Aortic smooth muscle cell (primary cell): Measurements from ENCODE around the gene RNLS. TPM values are rescaled to one million over a fixed set of nuclear protein-coding genes. Genes with fewer than 3 reads are reported as not detected.

Experiments used
- total RNA-seq: library from RNA; depleted of rRNA; stranded (reverse); fragments of >200 nt; gene quantifications from 2 replicates; pipeline ENCODE4 v1.2.3, GENCODE V29; 2014

The RNLS gene
- total RNA-seq: 10.4 and 11.6 TPM in 2 replicates

GRCh38 chr10:88582806-88583583 lies at the start of gene RNLS:
Gene RNLS (minus strand): TSS chr10:88583318.

DNA sequence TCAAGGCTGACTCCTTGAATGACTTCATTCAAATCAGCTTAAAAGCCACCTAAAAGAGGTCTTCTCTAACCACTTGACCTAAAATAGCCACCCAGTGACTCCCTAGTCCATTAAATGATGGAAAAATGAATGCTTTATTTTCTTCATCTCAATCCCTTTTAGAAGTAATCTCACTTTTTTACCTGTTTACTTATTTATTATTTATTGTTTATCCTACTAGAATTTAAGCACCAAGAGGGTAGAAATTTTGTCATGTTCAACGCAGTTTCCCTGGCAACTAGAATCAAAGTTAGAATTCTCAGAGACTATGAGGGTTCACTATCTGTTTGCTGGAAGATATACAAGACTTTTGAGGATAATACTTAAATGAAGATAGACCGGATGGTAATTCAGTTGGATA lies 3.3 kb upstream of the RNLS start, which contains the start of gene LIPJ:
TSS of gene LIPJ (plus strand) at position 301 of the 400 bp plus-strand sequence. CDS start 3,926 bp downstream, outside the sequence.

Other genes with a start within 250 kb of the RNLS start
- gene LIPJ, start 3.4 kb upstream of the RNLS start, total RNA-seq: under 0.01 TPM in 1 of 2 replicates, not detected in the other
- gene LIPF, start 81.1 kb upstream of the RNLS start, total RNA-seq: not detected in 2 replicates
- not detected in 2 replicates for gene LIPK, start 122.9 kb upstream of the RNLS start, total RNA-seq
- not detected in 2 replicates for gene LIPN, start 176.7 kb upstream of the RNLS start, total RNA-seq
- gene LIPM, start 219.4 kb upstream of the RNLS start, total RNA-seq: 0.13 TPM in 1 of 2 replicates, not detected in the other